Activated CD4-positive, alpha-beta T cell treated with anti-CD3 and anti-CD28 coated beads for 24 hours (primary cell): ENCODE measurements around the gene PTPRK.

ENCODE experiments used
- DNase-seq, 2 donors: peaks; one replicate each; pipeline ENCODE4 v3.0.0-alpha.2; 2020; ENCODE audit warnings: low read depth in 2 of 2

Gene PTPRK

GRCh38 chr6:127924440-127924839 lies 596.0 kb downstream of the PTPRK start:
- DNase-seq, result no peak

DNA sequence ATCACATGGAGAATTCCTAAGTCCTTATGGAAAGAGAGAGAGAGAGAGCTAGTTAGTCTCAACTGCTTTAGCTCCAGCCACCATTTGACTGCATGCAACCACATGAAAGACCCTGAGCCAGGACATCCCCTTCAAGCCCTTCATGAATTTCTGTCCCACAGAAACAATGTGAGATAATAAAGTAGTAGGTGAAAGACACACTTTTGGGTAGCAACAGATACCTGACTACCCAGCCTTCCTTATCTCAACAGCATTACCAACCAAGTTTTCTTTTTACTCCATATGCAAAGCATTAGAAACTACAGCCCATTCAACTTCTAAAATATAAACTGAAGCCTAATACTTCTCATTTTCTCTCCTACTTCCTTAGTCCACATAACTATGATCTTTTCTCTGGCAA lies 596.4 kb downstream of the PTPRK start:
- no peak for DNase-seq

GRCh38 chr6:127923135-127923534 lies 597.3 kb downstream of the PTPRK start:
- DNase-seq, result no peak

GRCh38 chr6:127921982-127922381 lies 598.4 kb downstream of the PTPRK start:
- DNase-seq, result no peak

GRCh38 chr6:127920804-127921203 lies 599.6 kb downstream of the PTPRK start:
- no peak for DNase-seq
